ENCODE measurements around the gene GUCY1A2.

- no peak for TF ChIP-seq CTCF (conservative IDR thresholded peaks at IDR 0.05; ENCODE audit: low read depth, low read length)
- no peak for TF ChIP-seq EZH2 (IDR thresholded peaks at IDR 0.05; ENCODE audit: low read length, unreplicated experiment)
- TF ChIP-seq EZH2phosphoT487 (IDR thresholded peaks at IDR 0.05; ENCODE audit: borderline replicate concordance, low read length), result no peak
These were observed 32.0 kb downstream of the GUCY1A2 start for GRCh38 chr11:106986261-106986660.
